RCC 7860 (cell line): ENCODE results near the gene ZNRF1.
A peak's percentile ranks its signal among the peaks of the same experiment; 100 is the strongest.

ENCODE experiments used
- DNase-seq: peaks from one replicate; pipeline ENCODE4 v3.0.0-alpha.2; 2015; ENCODE audit warnings: low spot score
- FAIRE-seq: peaks from 2 replicates; lab custom pipeline; 2012; peaks lifted over from hg19 to GRCh38; lab: Jason Lieb, UNC

ZNRF1 gene

GRCh38 chr16:75138636-75139035 is 139.8 kb downstream of the ZNRF1 start:
- FAIRE-seq (no peak), DNase-seq (peak; percentile 11)

DNA sequence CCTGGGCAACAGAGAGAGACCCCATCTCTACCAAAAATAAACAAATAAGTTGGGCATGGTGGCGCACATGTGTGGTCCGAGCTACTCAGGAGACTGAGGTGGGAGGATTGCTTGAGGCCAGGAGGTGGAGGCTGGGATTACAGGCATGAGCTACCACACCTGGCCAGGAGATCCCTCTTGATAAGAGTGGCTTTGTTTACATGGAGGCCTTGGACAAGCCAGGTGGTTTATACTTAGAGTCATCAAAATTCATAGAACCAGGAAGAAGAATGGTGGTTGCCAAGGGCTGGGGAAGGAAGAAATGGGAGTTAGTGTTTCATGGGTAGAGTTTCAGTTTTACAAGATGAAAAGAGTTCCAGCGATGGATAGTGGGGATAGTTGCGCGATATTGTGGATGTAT is 140.7 kb downstream of the ZNRF1 start:
- DNase-seq: no peak
- no peak for FAIRE-seq

DNA sequence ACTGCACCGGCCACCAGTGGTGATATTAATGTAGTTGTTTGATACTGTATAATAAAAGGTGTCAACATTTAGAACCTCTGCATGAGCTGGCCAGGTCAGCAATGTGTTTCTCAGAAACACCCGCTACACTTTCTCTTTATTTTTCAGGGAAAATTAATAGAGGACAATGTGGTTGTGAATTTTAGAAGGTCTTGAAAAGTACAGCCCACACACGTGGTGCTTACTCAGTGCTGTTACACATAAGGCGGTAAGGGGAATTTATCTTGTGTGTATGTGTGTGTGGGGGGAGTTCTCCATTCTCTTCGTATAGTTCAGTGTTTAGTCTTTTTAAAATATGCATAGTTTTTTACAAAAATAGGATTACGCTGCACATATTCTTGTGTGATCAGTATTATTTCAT is 145.1 kb downstream of the ZNRF1 start:
- FAIRE-seq (no peak), DNase-seq (no peak)

- no peak for DNase-seq
- FAIRE-seq: no peak
Observed at GRCh38 chr16:75147968-75148310, 149.1 kb downstream of the ZNRF1 start.

DNA sequence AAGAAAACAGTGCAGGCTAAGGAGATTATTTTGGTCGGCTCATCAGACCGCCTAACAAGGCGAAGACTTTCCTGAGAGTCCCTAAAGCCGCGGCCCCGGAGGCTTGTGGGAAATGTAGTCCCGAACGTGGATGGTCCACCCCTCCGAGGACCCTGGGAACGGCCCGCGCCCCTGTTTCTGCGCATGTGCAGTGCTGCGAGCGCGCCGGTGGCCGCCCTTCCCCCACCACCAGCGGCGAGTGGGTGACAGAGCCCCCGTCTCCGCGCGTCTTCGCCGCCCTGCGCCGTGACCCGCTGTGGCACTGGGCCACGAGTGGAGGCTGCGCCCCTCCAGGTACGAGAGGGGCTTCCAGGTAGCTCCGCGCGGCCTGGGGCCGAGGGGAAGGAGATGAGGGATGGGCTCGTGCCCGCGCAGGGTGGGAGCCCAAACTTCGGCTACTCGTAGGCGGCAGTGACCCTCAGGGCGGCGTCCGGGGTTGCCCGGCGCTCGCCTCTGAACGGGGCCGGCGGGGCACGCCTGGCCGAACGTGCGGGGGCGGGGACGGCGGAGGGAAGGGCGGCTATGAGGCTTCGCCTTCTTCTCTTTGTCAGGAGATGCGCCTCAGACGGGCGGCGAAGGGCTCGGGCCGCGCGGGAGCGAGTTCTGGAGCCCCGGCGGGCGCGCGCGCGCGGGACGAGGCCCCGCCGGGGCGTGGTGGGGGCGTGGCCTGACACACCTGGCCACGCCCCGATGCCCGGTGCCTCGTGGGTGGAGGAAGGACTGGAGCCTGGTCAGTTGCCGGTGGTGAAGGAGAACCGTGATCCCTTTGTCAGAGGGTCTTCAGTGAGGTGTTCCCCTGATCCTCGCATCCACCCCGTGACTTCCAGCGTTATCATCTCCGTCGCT is 149.7 kb downstream of the ZNRF1 start, which contains the start of gene ZFP1:
ZFP1 (plus strand) TSS at position 214 of the 885 bp plus-strand sequence. CDS start 4,428 bp downstream, outside the sequence.
- FAIRE-seq (peak; percentile 52), DNase-seq (peak; percentile 79)

GRCh38 chr16:75151798-75152197 is 153.0 kb downstream of the ZNRF1 start:
- DNase-seq: no peak
- no peak for FAIRE-seq

DNA sequence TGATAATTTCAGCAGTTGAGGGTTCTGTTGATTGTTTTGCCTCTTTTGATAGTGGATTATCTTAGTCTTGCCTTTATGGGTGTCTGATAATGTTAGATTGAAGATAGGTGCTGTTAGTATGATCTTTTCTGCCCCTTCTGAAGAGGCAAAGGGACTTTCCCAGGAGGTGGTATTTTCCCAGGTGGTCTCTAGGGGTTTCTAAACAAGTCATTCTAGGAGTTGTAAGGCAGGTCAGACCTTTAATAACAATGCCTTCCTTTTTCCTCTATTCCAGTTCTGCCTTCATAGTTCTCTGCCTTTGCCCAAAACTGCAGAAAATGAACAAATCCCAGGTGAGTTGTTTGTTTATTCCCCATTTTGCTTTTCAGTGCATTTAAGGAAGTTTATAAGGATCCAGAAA is 153.8 kb downstream of the ZNRF1 start:
- DNase-seq (no peak), FAIRE-seq (no peak)

- FAIRE-seq (no peak), DNase-seq (no peak)
Observed at GRCh38 chr16:75160386-75160785, 161.6 kb downstream of the ZNRF1 start.
